GM18505 (cell line): ENCODE measurements around the gene PAX7.

Experiments
- ATAC-seq: cut with Tn5 transposase; IDR thresholded peaks from one replicate; pipeline ENCODE4 v1.9.1; 2021; ENCODE audit not compliant: unreplicated experiment
- POLR2A ChIP-seq: IDR thresholded peaks from 4 replicates; pipeline ENCODE4 v1.6.1; 2011; ENCODE audit warnings: borderline replicate concordance; ENCODE audit not compliant: insufficient read depth, insufficient read length; ENCODE audit errors: extremely low read depth

Gene PAX7

GRCh38 chr1:18607289-18607760, 23.3 kb upstream of the PAX7 start:
- no peak for TF ChIP-seq POLR2A
- ATAC-seq, result no peak

GRCh38 chr1:18608534-18608933, 22.1 kb upstream of the PAX7 start:
- TF ChIP-seq POLR2A, result no peak
- no peak for ATAC-seq

GRCh38 chr1:18611311-18611710, 19.3 kb upstream of the PAX7 start:
- TF ChIP-seq POLR2A, result no peak
- no peak for ATAC-seq

DNA sequence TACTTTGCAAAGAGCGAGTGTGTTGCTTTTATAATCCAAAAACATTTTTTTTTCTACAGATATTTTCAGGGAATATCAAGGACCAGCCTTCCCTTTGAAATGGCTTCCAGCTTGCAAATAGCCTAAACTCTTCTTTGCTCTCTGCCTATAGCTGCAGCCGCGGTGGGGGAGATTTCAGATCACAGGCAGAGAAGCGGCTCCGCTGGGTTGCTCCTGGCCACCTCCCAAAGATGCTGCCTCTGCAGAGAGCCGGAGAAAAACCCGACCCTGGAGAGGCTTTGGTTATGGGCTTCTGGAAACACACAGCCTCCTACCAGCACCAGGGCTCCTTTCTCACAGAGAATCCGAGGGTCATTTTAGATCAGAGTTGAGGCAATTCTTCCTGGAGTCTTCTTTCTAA, 18.6 kb upstream of the PAX7 start:
- no peak for TF ChIP-seq POLR2A
- no peak for ATAC-seq

DNA sequence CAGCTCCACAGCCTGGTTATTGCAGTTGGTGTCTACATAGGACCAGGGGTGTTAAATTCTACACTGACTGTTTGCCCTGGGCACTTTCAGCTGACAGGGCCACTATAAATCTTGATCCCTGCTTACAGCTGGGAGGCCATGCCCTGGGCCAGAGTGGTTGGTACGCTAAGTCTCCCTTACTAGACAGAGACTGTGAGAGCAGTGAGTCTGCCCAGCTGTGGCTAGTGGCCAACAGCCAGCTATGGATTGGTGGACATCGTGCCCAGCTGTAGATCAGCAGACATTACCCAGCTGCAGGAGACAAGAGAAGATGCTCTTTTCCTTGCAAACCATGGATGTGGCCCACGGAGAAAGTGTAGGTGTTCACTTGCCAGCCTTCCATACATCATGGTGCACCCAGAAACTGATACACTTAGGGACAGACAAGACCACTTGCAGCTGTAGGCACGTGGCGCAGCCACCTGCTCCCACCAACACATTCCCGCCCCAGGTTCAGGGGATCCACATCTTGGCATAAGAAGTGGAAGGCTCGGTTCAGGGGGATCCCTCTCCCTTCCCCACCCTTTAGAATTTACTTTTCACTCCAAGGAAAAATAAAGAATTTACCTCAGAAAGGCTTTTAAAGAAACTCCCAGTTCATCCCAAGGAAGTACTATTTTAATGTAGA, 16.4 kb upstream of the PAX7 start:
- TF ChIP-seq POLR2A, result no peak
- ATAC-seq, result no peak

DNA sequence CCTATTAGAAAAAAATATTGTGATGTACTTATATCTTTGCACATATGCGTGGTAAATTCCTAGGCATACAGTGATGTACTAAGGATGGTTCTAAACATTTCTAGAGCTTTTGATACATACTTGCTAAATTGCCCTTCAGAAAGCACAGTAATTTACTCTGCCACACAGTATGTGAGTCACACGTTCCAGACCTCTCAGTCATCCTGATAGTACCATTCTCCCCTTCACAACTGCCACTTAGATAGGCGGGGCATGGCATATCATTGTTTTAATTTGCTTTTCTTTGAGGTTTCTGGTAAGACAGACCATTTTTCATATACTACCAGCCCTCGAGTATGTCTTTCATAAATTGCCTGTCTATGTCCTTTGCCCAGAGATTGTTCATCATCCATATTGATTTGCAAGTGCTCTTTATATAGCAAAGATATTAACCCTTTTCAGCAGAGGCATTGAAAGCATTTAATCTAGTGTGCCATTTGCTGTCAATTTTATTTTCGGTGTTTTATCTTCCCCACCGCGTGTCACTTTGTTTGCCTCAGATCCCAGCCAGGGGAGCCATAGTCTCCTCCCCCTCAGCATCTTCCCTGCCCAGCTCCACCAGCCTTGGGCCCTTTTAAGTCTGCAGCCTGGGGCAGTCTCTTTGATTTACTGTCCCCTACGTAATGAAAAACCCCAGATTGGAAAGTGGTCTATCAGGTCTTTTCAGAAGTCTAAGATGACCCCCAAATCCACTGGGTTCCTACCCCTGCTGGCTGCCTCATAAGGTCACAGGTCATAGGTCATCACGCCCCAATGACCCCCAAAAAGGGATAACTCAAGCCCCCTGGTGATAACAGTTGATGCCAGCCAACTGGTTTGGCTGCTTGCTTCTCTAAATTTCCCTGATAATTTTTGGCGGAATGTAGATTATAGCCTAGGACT, 11.8 kb upstream of the PAX7 start:
- no peak for TF ChIP-seq POLR2A
- no peak for ATAC-seq

DNA sequence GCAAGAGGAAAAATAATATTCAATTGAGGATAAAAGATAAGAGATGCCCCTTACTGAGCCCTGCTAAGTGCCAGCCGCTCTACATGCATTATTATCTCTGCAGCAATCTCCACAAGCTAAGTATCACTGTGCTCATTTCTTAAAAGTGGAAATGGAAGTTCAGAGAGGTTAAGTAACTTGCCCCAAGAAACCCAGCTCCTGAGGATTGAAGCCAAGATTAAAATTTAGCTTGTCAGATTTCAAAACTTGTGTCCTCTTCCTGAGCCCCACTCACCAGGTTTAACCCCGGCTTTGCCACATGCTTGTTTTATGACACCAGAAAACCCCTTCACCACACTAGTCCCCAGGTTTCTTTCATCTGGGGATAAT, 11.2 kb upstream of the PAX7 start:
- no peak for TF ChIP-seq POLR2A
- ATAC-seq, result no peak

DNA sequence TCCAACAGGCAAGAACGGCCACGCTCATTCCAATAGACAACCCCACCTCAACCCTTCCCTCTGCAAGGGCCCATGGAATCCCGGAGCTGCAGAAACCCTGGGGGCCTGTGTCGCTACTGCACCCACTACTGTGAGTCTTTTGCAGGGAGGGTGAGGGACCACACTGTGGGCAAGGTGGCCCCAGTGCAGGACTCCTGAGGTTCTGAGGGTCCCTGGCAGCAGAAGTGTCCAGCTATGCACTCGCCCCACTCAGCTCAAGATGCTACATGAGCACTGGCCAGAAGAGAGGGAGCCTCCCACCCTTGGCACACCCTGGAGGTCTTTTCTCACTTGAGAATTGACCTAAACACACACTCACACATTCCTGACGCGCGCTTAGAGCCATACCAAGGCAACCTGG, 2.1 kb upstream of the PAX7 start:
- TF ChIP-seq POLR2A, result no peak
- ATAC-seq, result no peak

DNA sequence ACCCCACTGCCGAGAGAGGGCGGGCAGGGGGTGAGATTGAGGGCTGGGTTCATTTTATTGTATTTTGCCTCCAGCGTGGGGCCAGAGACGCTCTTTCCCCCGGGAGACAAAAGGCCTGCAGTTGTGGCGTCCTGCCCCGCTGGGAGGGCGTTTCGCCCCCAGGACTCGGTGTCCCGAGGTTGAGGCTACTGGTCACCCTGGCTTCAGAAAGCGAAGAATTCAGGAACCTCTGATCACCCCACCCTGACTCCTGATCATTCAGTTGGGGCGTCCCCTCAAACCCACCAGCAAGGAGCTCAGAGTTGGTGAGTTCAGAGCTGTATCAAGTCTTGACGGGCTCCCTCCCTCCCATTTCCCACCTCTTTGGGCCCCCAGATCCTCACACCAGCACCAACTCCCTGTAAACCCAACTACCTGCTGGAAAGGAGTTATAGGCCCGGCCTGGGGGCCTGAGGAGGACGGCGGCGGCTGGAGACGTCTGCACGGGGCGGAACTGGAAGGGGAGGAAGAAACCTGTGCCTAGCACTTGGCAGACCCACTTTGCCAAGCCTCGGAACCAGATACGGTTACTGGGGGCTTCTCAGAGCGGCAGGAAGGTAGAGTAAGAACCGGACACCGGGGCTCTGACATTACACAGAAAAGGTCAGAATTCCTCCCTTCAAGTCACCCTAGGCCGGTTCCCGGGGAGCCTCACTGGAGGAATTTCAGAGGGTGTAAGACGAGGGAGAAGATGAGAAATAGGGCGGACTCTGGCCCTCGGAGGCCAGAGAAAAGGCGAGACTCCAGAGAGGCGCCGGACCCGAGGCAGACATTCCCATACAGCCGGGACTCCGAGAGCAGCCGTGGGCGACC, 761 bp upstream of the PAX7 start:
- ATAC-seq, result no peak
- TF ChIP-seq POLR2A, result no peak

DNA sequence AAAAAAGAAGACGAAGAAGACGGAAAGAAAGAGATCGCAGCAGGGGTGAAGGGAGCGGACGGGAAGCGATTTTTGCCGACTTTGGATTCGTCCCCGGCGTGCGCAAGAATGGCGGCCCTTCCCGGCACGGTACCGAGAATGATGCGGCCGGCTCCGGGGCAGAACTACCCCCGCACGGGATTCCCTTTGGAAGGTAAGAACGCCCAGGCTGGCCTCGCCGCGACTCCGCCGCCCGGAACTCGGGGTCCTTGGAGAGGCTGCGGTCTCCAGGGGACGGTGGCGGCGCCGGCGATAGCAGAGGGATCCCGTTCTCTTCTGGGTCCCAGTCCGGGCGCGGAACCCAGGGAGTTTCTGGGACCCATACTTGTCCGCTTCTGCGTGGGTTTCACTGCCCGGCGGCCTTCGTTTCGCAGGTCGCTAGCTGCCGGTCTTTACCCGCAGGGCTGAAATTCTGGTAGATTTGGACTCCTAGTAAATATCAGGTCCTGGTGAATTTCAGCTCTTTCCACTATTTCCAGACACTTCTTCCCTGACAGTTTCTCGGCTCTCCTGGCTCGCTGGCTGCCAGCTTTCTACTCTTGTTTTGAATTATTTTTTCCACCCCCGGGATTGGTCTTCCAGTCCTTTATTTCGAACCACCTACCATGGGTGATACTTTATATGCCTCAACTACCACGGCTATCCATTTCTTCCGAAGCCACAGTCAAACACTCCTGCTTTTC, 1.0 kb downstream of the PAX7 start:
- TF ChIP-seq POLR2A, result no peak
- ATAC-seq, result no peak

DNA sequence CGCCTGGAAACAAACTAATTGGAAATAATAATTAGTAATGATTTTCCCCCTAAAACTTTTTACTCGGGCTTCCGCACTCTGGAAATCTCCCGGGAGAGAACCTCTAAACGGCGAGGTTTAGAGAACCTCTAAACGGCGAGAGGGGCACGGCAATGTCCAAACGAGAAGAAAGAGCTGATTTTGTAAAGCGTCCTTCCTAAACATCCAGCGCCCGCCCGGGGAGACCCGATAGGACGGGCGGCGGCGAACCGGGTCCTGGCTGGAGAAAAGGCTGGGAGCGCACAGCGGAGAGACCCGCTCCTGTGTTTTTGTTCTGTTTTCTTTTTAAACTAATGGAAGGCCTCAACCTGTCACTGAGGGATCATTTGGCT, 1.6 kb downstream of the PAX7 start:
- no peak for TF ChIP-seq POLR2A
- ATAC-seq, result no peak

GRCh38 chr1:18632783-18633421, 2.3 kb downstream of the PAX7 start:
- TF ChIP-seq POLR2A, result no peak
- no peak for ATAC-seq
